ENCODE data around the gene COPE.

Gene COPE

GRCh38 chr19:18849838-18850400 is 69.3 kb downstream of the COPE start:
- no peak for DNase-seq
